ENCODE measurements around the gene CSAG1.
"Not testable (repeated sequence)": the region's sequence is repeated elsewhere in the genome, so short reads cannot be mapped to it uniquely, and the experiment has no call there.

Gene CSAG1

DNA sequence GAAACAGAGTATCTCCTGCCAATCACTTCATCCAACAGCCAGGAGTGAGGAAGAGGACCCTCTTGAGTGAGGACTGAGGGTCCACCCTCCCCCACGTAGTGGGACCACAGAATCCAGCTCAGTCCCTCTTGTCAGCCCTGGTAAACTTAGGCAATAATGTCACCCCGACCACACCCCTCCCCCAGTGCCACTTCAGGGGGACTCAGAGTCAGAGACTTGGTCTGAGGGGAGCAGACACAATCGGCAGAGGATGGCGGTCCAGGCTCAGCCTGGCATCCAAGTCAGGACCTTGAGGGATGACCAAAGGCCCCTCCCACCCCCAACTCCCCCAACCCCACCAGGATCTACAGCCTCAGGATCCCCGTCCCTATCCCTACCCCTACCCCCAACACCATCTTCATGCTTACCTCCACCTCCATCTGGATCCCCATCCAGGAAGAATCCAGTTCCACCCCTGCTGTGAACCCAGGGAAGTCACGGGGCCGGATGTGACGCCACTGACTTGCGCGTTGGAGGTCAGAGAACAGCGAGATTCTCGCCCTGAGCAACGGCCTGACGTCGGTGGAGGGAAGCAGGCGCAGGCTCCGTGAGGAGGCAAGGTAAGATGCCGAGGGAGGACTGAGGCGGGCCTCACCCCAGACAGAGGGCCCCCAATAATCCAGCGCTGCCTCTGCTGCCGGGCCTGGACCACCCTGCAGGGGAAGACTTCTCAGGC is at the start of gene CSAG1, which contains the start of gene MAGEA12:
CSAG1 (minus strand) TSS at position 461 of the 715 bp plus-strand sequence. CDS start 1,261 bp downstream, outside the sequence.
MAGEA12 (plus strand) TSS at position 497 of the 715 bp plus-strand sequence. CDS start 2,405 bp downstream, outside the sequence.
- DNase-seq: no peak

DNA sequence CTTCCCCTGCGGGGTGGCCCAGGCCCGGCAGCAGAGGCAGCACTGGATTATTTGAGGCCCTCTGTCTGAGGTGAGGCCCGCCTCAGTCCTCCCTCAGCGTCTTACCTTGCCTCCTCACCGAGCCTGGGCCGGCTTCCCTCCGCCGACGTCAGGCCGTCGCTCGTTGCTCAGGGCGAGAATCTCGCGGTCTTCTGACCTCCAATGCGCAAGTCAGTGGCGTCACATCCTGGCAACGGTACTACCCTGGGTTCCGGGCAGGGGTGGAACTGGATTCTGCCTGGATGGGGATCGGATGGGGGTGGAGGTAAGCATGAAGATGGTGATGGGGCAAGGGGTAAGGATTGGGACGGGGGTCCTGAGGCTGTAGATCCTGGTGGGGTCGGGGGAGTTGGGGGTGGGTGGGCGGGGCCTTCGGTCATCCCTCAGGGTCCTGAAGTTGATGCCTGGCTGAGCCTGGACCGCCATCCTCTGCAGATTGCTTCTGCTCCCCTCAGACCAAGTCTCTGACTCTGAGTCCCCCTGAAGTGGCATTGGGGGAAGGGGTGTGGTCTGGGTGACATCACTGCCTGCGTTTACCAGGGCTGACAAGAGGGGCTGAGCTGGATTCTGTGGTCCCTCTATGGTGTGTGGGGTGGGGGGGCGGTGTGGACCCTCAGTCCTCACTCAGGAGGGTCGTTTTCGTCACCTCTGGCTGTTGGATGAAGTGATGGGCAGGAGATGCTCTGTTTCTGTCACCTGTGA is 36.2 kb upstream of the CSAG1 start, which contains the start of gene MAGEA6:
MAGEA6 (minus strand) TSS at position 141 of the 741 bp plus-strand sequence. CDS start 2,039 bp downstream, outside the sequence.
- DNase-seq: not testable (repeated sequence)

DNA sequence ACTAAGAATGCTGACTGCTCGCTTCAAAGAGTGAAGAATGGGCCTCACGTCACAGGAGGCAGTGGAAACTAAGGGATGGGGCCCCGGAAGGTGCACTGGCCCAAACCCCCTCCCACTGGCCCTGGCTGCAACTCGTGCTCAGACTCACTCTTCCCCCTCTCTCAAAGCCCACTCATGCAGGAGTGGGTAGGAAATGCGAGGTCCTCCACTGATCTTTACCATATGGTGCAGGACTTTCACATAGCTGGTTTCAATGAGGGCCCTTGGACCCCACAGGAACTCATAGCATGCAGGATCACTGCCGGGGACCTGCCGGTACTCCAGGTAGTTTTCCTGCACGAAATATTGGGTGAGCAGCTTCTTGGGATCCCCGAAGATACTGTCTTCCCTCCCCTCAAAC is 33.0 kb upstream of the CSAG1 start:
- not testable (repeated sequence) for DNase-seq

DNA sequence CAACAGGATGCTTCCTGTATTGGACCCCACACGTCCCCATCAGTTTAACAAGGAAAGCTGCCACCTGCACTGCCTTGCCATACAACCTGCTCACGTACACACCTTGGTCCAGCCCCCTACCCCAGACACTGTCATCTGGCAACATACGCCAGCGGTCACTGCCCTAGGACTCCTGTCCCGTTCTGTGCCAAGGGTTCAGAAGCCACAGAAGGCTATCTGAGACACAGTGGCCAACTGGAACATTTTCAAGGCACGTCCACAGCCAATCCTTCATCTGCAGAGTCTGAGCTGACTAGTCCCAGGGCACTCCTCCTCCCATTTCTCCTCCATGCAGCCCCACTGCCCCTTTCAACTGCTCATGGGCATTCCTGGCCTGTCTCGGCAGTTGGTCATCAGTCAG is 28.1 kb upstream of the CSAG1 start:
- DNase-seq: not testable (repeated sequence)

- DNase-seq: not testable (repeated sequence)
Observed at GRCh38 chrX:152759544-152759943, 26.0 kb upstream of the CSAG1 start.

DNA sequence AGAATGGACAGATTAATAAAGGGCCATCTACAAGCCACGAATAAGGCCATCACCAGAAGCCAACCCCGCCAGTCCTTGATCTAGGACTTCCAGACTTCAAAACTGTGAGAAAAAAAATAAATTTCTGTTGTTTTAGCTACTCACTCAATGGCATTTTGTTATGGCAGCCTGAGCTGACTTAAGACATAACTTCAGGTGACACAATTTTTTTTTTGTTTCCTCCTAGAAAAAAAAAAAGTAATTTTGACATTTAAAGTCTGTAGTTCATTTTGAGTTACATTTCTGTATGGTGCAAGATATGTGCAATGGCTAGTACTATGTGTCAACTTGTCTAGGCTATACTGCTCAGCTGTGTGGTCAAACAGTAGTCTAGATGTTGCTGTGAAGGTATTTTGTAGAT is 25.4 kb upstream of the CSAG1 start, which contains the start of gene CSAG3:
CSAG3 (plus strand) TSS at position 301 of the 400 bp plus-strand sequence.
- DNase-seq: not testable (repeated sequence)

GRCh38 chrX:152754871-152755270 is 21.4 kb upstream of the CSAG1 start:
- not testable (repeated sequence) for DNase-seq

DNA sequence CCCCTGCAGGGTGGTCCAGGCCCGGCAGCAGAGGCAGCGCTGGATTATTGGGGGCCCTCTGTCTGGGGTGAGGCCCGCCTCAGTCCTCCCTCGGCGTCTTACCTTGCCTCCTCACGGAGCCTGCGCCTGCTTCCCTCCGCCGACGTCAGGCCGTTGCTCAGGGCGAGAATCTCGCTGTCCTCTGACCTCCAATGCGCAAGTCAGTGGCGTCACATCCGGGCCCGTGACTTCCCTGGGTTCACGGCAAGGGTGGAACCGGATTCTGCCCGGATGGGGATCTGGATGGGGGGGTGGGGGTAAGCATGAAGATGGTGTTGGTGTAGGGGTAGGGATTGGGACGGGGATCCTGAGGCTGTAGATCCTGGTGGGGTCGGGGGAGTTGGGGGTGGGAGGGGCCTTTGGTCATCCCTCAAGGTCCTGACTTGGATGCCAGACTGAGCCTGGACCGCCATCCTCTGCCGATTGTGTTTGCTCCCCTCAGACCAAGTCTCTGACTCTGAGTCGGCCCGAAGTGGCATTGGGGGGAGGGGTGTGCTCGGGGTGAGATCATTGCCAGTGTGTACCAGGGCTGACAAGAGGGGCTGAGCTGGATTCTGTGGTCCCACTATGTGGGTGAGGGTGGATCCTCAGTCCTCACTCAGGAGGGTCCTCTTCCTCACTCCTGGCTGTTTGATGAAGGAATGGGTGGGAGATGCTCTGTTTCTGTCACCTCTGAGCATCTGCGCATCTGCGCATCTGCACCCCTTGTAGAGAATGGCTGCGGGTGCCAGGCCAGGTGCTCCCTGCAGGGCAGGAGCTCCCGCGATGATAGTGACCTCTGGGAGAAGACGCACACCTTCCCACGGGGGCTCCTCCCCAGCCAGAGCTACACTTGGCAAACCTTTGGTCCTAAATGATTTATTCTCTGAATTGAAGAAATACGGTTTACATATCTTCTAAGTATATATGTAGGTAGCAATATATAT is 20.4 kb upstream of the CSAG1 start, which contains the start of gene MAGEA2:
MAGEA2 (minus strand) TSS at position 157 of the 965 bp plus-strand sequence. CDS start 2,479 bp downstream, outside the sequence.
- DNase-seq: not testable (repeated sequence)

- no peak for DNase-seq
Observed at GRCh38 chrX:152738560-152738959, 5.0 kb upstream of the CSAG1 start.

GRCh38 chrX:152736528-152736927 is 3.0 kb upstream of the CSAG1 start:
- DNase-seq: not testable (repeated sequence)

DNA sequence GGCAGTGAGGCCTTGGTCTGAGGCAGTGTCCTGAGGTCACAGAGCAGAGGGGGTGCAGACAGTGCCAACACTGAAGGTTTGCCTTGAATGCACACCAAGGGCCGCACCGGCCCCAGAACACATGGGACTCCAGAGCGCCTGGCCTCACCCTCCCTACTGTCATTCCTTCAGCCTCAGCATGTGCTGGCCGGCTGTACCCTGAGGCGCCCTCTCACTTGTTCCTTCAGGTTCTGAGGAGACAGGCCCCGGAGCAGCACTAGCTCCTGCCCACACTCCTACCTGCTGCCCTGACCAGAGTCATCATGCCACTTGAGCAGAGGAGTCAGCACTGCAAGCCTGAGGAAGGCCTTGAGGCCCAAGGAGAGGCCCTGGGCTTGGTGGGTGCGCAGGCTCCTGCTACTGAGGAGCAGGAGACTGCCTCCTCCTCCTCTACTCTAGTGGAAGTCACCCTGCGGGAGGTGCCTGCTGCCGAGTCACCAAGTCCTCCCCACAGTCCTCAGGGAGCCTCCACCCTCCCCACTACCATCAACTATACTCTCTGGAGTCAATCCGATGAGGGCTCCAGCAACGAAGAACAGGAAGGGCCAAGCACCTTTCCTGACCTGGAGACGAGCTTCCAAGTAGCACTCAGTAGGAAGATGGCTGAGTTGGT is 2.5 kb upstream of the CSAG1 start:
- DNase-seq: no peak

- no peak for DNase-seq
Observed at GRCh38 chrX:152735101-152735500, 1.6 kb upstream of the CSAG1 start.

DNA sequence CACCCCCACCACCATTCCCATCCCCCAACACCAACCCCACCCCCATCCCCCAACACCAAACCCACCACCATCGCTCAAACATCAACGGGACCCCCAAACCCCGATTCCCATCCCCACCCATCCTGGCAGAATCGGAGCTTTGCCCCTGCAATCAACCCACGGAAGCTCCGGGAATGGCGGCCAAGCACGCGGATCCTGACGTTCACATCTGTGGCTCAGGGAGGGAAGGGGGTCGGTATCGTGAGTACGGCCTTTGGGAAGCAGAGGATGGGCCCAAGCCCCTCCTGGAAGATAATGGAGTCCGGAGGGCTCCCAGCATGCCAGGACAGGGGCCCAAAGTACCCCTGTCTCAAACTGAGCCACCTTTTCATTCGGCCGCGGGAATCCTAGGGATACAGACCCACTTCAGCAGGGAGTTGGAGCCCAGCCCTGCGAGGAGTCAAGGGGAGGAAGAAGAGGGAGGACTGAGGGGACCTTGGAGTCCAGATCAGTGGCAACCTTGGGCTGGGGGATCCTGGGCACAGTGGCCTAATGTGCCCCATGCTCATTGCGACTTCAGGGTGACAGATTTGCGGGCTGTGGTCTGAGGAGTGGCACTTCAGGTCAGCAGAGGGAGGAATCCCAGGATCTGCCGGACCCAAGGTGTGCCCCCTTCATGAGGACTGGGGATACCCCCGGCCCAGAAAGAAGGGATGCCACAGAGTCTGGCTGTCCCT is 780 bp upstream of the CSAG1 start:
- DNase-seq: not testable (repeated sequence)

GRCh38 chrX:152725409-152725808 is 8.1 kb downstream of the CSAG1 start:
- no peak for DNase-seq

DNA sequence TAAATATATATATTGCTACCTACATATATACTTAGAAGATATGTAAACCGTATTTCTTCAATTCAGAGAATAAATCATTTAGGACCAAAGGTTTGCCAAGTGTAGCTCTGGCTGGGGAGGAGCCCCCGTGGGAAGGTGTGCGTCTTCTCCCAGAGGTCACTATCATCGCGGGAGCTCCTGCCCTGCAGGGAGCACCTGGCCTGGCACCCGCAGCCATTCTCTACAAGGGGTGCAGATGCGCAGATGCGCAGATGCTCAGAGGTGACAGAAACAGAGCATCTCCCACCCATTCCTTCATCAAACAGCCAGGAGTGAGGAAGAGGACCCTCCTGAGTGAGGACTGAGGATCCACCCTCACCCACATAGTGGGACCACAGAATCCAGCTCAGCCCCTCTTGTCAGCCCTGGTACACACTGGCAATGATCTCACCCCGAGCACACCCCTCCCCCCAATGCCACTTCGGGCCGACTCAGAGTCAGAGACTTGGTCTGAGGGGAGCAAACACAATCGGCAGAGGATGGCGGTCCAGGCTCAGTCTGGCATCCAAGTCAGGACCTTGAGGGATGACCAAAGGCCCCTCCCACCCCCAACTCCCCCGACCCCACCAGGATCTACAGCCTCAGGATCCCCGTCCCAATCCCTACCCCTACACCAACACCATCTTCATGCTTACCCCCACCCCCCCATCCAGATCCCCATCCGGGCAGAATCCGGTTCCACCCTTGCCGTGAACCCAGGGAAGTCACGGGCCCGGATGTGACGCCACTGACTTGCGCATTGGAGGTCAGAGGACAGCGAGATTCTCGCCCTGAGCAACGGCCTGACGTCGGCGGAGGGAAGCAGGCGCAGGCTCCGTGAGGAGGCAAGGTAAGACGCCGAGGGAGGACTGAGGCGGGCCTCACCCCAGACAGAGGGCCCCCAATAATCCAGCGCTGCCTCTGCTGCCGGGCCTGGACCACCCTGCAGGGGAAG is 19.4 kb downstream of the CSAG1 start, which contains the start of gene MAGEA2B:
MAGEA2B (plus strand) TSS at position 814 of the 973 bp plus-strand sequence. CDS start 2,479 bp downstream, outside the sequence.
- DNase-seq: not testable (repeated sequence)

- DNase-seq: not testable (repeated sequence)
Observed at GRCh38 chrX:152713195-152713594, 20.3 kb downstream of the CSAG1 start.

DNA sequence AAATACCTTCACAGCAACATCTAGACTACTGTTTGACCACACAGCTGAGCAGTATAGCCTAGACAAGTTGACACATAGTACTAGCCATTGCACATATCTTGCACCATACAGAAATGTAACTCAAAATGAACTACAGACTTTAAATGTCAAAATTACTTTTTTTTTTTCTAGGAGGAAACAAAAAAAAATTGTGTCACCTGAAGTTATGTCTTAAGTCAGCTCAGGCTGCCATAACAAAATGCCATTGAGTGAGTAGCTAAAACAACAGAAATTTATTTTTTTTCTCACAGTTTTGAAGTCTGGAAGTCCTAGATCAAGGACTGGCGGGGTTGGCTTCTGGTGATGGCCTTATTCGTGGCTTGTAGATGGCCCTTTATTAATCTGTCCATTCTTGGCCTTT is 24.3 kb downstream of the CSAG1 start, which contains the start of gene CSAG2:
CSAG2 (minus strand) TSS at position 101 of the 400 bp plus-strand sequence. CDS start 161 bp downstream, outside the sequence.
- DNase-seq: not testable (repeated sequence)

DNA sequence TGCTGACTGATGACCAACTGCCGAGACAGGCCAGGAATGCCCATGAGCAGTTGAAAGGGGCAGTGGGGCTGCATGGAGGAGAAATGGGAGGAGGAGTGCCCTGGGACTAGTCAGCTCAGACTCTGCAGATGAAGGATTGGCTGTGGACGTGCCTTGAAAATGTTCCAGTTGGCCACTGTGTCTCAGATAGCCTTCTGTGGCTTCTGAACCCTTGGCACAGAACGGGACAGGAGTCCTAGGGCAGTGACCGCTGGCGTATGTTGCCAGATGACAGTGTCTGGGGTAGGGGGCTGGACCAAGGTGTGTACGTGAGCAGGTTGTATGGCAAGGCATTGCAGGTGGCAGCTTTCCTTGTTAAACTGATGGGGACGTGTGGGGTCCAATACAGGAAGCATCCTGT is 27.0 kb downstream of the CSAG1 start:
- not testable (repeated sequence) for DNase-seq

DNA sequence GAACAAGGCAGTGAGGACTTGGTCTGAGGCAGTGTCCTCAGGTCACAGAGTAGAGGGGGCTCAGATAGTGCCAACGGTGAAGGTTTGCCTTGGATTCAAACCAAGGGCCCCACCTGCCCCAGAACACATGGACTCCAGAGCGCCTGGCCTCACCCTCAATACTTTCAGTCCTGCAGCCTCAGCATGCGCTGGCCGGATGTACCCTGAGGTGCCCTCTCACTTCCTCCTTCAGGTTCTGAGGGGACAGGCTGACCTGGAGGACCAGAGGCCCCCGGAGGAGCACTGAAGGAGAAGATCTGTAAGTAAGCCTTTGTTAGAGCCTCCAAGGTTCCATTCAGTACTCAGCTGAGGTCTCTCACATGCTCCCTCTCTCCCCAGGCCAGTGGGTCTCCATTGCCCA is 33.1 kb downstream of the CSAG1 start:
- DNase-seq: not testable (repeated sequence)
